Gastrocnemius medialis (tissue), 4 donors: ENCODE results near the gene SLX4IP. TPM values are rescaled to one million over a fixed set of nuclear protein-coding genes. Genes with fewer than 3 reads are reported as not detected.

Experiments
- ATAC-seq, 2 donors: fragments of 150-250 bp; one replicate each; pipeline ENCODE4 v1.9.1; 2016
- DNase-seq, 2 donors: peaks; one replicate each; pipeline ENCODE4 v3.0.0-alpha.2; 2019
- H3K27ac ChIP-seq, 4 donors: fragments of 200-600 bp; sonication (generic); 1 replicate in 1 of 4; 2 replicates in 3 of 4; pipeline ENCODE4 v1.5.1; 2016 to 2018; ENCODE audit warnings: mild to moderate bottlenecking in 2 of 4, moderate library complexity in 1 of 4
- H3K27me3 ChIP-seq, 3 donors: fragments of 200-600 bp; sonication (generic) in 2 of 3; 1 replicate in 1 of 3; 2 replicates in 2 of 3; pipeline versions ENCODE4 v1.5.1 to v1.6.0; 2016 to 2019; ENCODE audit warnings: mild to moderate bottlenecking in 1 of 3, moderate library complexity in 1 of 3
- H3K36me3 ChIP-seq, 2 donors: fragments of 200-600 bp; sonication (generic) in 1 of 2; one replicate each; pipeline ENCODE4 v1.5.1; 2017 to 2018
- H3K4me1 ChIP-seq, 2 donors: fragments of 200-600 bp; sonication (generic) in 1 of 2; one replicate each; pipeline ENCODE4 v1.5.1; 2016 to 2017; ENCODE audit warnings: mild to moderate bottlenecking in 2 of 2
- H3K4me3 ChIP-seq, 4 donors: fragments of 200-600 bp; sonication (generic) in 3 of 4; 1 replicate in 1 of 4; 2 replicates in 3 of 4; pipeline ENCODE4 v1.5.1; 2016 to 2019; ENCODE audit warnings: mild to moderate bottlenecking in 2 of 4
- H3K9me3 ChIP-seq, 3 donors: fragments of 200-600 bp; sonication (generic) in 2 of 3; 1 replicate in 1 of 3; 2 replicates in 2 of 3; pipeline ENCODE4 v1.5.1; 2016 to 2019
- POLR2A ChIP-seq, 2 donors: fragments of 450-650 bp; IDR thresholded peaks; one replicate each; pipeline ENCODE4 v1.6.1; 2017; ENCODE audit warnings: antibody characterized with exemption in 2 of 2, mild to moderate bottlenecking in 2 of 2, moderate library complexity in 2 of 2
- in situ Hi-C, 4 donors: fragments of 200-750 bp; cut with MboI; loops; one replicate each; pipeline versions ENCODE4 v1.15.0 to v1.8.0; 2017; ENCODE audit warnings: low sequenced_read_pairs in 4 of 4
- intact Hi-C: fragments of 100-400 bp; cut with DNase I; formaldehyde crosslinking; loops from one replicate; pipeline ENCODE4 v1.15.1; 2023; ENCODE audit warnings: low total_unique reads
- total RNA-seq, 4 donors: library from RNA; depleted of rRNA; stranded (reverse); fragments of >200 nt; gene quantifications; one replicate each; pipeline versions ENCODE4 v1.1.0 to v1.2.3, GENCODE V29; 2016
- TF ChIP-seq, protein P1 (sequence below), 5 experiments: fragments of 450-650 bp in 3 of 5; fragments of 200-600 bp in 2 of 5; sonication (generic) in 2 of 5; IDR thresholded peaks in 4 of 5; conservative IDR thresholded peaks in 1 of 5; 1 replicate in 4 of 5; 2 replicates in 1 of 5; pipeline ENCODE4 v1.5.1; 2016 to 2019; ENCODE audit warnings: antibody characterized with exemption in 5 of 5, mild to moderate bottlenecking in 3 of 5, moderate library complexity in 3 of 5

SLX4IP gene
- total RNA-seq, 4 donors from 2014 or later, result 0.22 to 1.3 (median 0.71) TPM

DNA sequence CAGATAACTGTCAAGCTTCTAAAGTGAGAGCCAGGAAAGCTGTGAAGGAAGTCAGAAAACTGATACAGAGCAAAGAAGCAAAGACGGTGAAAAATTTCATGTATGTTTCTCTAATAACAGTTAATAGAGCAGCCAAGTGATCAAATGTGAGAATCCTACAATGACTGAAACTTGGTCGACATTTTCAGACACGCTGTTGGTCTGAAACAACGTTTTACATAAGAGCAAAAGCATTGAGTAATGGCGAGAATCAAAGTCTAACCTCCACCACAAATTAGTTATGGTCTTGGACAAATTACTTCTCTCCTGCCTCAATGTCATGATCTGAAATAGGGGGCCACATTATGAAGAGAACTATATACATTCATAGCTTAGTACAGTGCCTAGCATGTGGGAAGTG is 4.4 kb upstream of the SLX4IP start:
- Histone ChIP-seq H3K9me3 (no peaks in the 10 kb centered on the region), H3K4me3 (no peak overlapping the region), H3K27ac (peak overlapping the region in 1 of 4 donors; percentile 27), H3K27me3 (no peaks in the 10 kb centered on the region), H3K36me3 (no peaks in the 10 kb centered on the region), H3K4me1 (peaks cover 50 to 56% of the 10 kb centered on the region in 2 donors)
- DNase-seq, result no peak
- TF ChIP-seq, protein P1, sequence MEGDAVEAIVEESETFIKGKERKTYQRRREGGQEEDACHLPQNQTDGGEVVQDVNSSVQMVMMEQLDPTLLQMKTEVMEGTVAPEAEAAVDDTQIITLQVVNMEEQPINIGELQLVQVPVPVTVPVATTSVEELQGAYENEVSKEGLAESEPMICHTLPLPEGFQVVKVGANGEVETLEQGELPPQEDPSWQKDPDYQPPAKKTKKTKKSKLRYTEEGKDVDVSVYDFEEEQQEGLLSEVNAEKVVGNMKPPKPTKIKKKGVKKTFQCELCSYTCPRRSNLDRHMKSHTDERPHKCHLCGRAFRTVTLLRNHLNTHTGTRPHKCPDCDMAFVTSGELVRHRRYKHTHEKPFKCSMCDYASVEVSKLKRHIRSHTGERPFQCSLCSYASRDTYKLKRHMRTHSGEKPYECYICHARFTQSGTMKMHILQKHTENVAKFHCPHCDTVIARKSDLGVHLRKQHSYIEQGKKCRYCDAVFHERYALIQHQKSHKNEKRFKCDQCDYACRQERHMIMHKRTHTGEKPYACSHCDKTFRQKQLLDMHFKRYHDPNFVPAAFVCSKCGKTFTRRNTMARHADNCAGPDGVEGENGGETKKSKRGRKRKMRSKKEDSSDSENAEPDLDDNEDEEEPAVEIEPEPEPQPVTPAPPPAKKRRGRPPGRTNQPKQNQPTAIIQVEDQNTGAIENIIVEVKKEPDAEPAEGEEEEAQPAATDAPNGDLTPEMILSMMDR (IDR thresholded peaks at IDR 0.05 in 4 of 5, conservative IDR thresholded peaks at IDR 0.05 in 1 of 5), result no peak
- no peak for TF ChIP-seq POLR2A (IDR thresholded peaks at IDR 0.05)
- ATAC-seq, result no peak
- intact Hi-C loops, result no loop called here
- in situ Hi-C loops, result loop anchor here in 1 of 4 donors (25.0 kb wide), 1 partner anchor 1457 kb away; no protein-coding TSS in a partner anchor

DNA sequence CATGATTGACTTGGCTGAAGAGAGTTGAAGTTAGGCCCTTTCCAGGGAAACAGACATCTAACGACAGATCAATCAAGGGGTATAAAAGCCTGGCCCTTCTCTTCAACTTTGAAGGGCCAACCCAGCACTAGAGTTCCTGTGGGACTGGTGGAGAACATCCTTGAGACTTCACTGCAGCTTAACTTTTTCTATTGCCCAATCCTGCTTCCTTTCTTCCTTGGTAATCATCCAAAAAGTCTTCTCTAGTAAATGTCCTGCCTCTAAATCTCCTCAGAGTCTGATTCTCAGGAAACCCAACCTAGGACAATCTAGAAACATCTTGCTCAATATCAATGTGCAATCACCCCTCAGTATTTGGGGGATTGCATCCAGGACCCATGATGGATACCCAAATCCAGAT is 3.0 kb upstream of the SLX4IP start:
- no peak overlapping the region for H3K4me3 ChIP-seq
- no peaks in the 10 kb centered on the region for H3K36me3 ChIP-seq
- peaks cover 48 to 50% of the 10 kb centered on the region in 2 donors for H3K4me1 ChIP-seq
- ATAC-seq, result no peak
- DNase-seq, result no peak
- TF ChIP-seq POLR2A (IDR thresholded peaks at IDR 0.05), result no peak
- TF ChIP-seq, protein P1 (IDR thresholded peaks at IDR 0.05 in 4 of 5, conservative IDR thresholded peaks at IDR 0.05 in 1 of 5), result no peak
- in situ Hi-C loops (loop anchor here in 1 of 4 donors (25.0 kb wide), 1 partner anchor 1455 kb away; no protein-coding TSS in a partner anchor), intact Hi-C loops (no loop called here)
- no peak overlapping the region for H3K27ac ChIP-seq
- H3K27me3 ChIP-seq, result no peaks in the 10 kb centered on the region
- H3K9me3 ChIP-seq, result no peaks in the 10 kb centered on the region

DNA sequence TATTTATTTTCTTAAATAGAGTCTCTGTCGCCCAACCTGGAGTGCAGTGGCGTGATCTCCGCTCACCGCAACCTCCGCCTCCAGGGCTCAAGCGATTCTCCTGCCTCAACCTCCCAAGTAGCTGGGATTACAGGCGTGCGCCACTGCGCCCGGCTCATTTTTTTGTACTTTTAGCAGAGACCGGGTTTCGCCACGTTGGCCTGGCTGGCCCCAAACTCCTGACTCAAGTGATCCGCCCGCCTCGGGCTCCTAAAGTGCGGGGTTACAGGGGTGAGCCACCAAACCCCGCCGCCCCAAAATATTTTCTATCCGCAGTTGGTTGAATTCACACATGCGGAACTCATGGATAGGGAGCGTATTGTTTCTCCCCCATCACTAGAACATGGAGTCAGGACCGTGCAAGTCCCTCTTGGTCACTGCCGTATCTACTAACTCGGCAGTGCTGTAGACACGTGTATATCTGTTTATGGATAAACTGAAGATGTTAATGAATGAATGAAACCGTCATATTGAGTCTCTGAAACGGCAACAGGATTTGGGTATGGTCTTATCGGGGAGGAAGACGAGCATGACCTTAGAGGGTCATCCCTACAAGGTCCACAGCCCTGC is 2.0 kb upstream of the SLX4IP start:
- intact Hi-C loops, result no loop called here
- in situ Hi-C loops, result loop anchor here in 1 of 4 donors (25.0 kb wide), 1 partner anchor 1454 kb away; no protein-coding TSS in a partner anchor
- peaks cover 39 to 40% of the 10 kb centered on the region in 2 donors for H3K4me1 ChIP-seq
- peak overlapping the region; percentile 70 to 87 (median 80) for H3K4me3 ChIP-seq
- TF ChIP-seq POLR2A (IDR thresholded peaks at IDR 0.05), result no peak
- TF ChIP-seq, protein P1 (IDR thresholded peaks at IDR 0.05 in 4 of 5, conservative IDR thresholded peaks at IDR 0.05 in 1 of 5), result no peak
- no peaks in the 10 kb centered on the region for H3K36me3 ChIP-seq
- no peak for ATAC-seq
- no peak for DNase-seq
- H3K27me3 ChIP-seq, result no peaks in the 10 kb centered on the region
- peak overlapping the region; percentile 93 to 95 (median 93) for H3K27ac ChIP-seq
- no peaks in the 10 kb centered on the region for H3K9me3 ChIP-seq

DNA sequence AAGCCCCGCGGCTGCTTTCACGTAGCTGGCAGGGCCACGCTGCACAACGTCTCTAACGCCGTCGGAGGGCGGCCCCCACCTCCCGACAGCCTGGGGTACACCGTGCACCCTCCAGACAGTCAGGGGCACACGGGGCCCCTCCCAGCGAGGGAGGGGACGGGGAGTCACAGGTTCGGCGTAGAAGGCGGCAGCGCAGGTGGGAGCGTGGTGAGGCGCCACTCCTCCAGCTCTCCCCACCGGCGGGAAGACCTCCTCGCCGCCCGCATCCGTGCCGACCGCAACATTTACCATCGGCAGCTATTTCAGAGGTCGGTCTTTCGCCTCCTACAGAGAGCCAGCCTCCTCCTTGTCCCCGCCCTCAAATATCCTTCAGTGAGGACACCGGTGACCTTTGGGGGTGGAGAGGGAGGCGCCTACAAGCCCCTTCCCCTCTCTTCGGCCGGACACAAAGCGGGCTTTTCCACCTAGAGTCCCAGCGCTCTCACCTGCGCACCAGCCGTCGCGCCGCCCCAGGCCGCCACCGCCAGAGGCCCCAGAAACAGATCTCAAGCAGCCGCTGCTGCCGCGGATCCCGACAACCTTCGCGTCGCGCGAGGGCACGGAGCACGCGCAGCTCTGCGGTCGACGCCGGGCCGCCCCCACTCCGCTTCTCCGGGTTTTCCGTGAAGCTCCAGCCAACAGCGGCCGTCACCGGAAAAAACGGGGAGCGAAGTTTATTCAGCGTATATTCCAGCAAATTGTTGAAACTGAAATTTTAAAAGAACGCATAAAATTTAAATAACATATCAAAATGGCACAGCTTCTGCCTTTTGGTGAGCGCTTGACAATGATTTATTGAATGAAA is 1.3 kb upstream of the SLX4IP start, which contains the start of gene MKKS:
Gene MKKS, minus strand, starts transcription at position 600 of the 844 bp plus-strand sequence. CDS start 20,708 bp downstream, outside the sequence.
- Histone ChIP-seq H3K27ac (peak within 1 kb of the TSS; percentile 93 to 95 (median 93)), H3K4me3 (peak within 1 kb of the TSS; percentile 70 to 87 (median 80)), H3K9me3 (no peaks in the 10 kb centered on the region), H3K27me3 (no peaks in the 10 kb centered on the region), H3K36me3 (no peaks in the 10 kb centered on the region), H3K4me1 (peaks cover 39 to 40% of the 10 kb centered on the region in 2 donors)
- ATAC-seq (peak; percentile 71 to 75), DNase-seq (peak; percentile 81 to 85)
- TF ChIP-seq POLR2A (IDR thresholded peaks at IDR 0.05), result peak in 1 of 2 donors; percentile 26
- TF ChIP-seq, protein P1 (IDR thresholded peaks at IDR 0.05 in 4 of 5, conservative IDR thresholded peaks at IDR 0.05 in 1 of 5), result peak in 1 of 5 experiments; percentile 9
- intact Hi-C loops, result loop anchor here (1.0 to 2.0 kb wide), 3 partner anchors 77 to 545 kb away; no protein-coding TSS in a partner anchor
- in situ Hi-C loops, result loop anchor here in 1 of 4 donors (25.0 kb wide), 1 partner anchor 1453 kb away; no protein-coding TSS in a partner anchor
